ENCODE data around the gene TMEM273. TPM values are rescaled to one million over a fixed set of nuclear protein-coding genes. Genes with fewer than 3 reads are reported as not detected.

The TMEM273 gene
- polyA plus RNA-seq, 1 donor (not counting 4 experiments of a cell fraction or from before 2014, with no cell fraction given), result not detected

GRCh38 chr10:49179699-49180443, 8.3 kb downstream of the TMEM273 start:
- FAIRE-seq, result no peak
- H3K27me3 ChIP-seq (ENCODE audit: control insufficient read depth, extremely low read depth, insufficient read depth, low read length), result peaks cover 4% of the 10 kb centered on the region
- H4K20me1 ChIP-seq (ENCODE audit: control insufficient read depth, extremely low read depth, insufficient read depth, low read length), result no peaks in the 10 kb centered on the region
- H3K9ac ChIP-seq (ENCODE audit: control insufficient read depth, extremely low read depth, insufficient read depth, low read length), result no peak overlapping the region
- no peaks in the 10 kb centered on the region for H3K9me3 ChIP-seq (ENCODE audit: control insufficient read depth, low read depth, low read length)
- no peaks in the 10 kb centered on the region for H3K9me1 ChIP-seq (ENCODE audit: control insufficient read depth, extremely low read depth, insufficient read depth, low read length)
- H3K4me2 ChIP-seq (ENCODE audit: control insufficient read depth, extremely low read depth, insufficient read depth, low read depth, low read length), result no peak overlapping the region
- no peak overlapping the region for H2AFZ ChIP-seq (ENCODE audit: control insufficient read depth, low read length)
- no peaks in the 10 kb centered on the region for H3K79me2 ChIP-seq (ENCODE audit: control insufficient read depth, insufficient read depth, low read length)
- DNase-seq (ENCODE audit: low read depth, low spot score), result no peak
- peaks cover 6% of the 10 kb centered on the region for H3K4me1 ChIP-seq (ENCODE audit: control insufficient read depth, extremely low read depth, insufficient read depth, low read length)
- H3K27ac ChIP-seq (ENCODE audit: control insufficient read depth, insufficient read depth, low read length), result no peak overlapping the region
- H3K36me3 ChIP-seq (ENCODE audit: control insufficient read depth in 2 of 2, extremely low read depth in 1 of 2, insufficient read depth in 2 of 2, low read length in 2 of 2), result no peaks in the 10 kb centered on the region
- dilution Hi-C loops (cut with MboI; ENCODE audit: extremely low pct_ligation_motif_present, low sequenced_read_pairs), result no loop called here
- TF ChIP-seq EZH2 (IDR thresholded peaks at IDR 0.05; ENCODE audit: low read length) (no peak), CTCF (optimal IDR thresholded peaks at IDR 0.05 in 1 of 3, IDR thresholded peaks at IDR 0.05 in 1 of 3, conservative IDR thresholded peaks at IDR 0.05 in 1 of 3; ENCODE audit: extremely low read depth in 1 of 3, insufficient read depth in 2 of 3, low read length in 3 of 3) (no peak)
- H3K4me3 ChIP-seq (ENCODE audit: control insufficient read depth in 2 of 3, extremely low read depth in 1 of 3, insufficient read depth in 2 of 3, low read depth in 1 of 3, low read length in 3 of 3), result no peak overlapping the region

GRCh38 chr10:49178489-49179471, 9.4 kb downstream of the TMEM273 start:
- dilution Hi-C loops (cut with MboI; ENCODE audit: extremely low pct_ligation_motif_present, low sequenced_read_pairs), result no loop called here
- Histone ChIP-seq H3K4me2 (ENCODE audit: control insufficient read depth, extremely low read depth, insufficient read depth, low read depth, low read length) (no peak overlapping the region), H3K36me3 (ENCODE audit: control insufficient read depth in 2 of 2, extremely low read depth in 1 of 2, insufficient read depth in 2 of 2, low read length in 2 of 2) (no peaks in the 10 kb centered on the region), H3K27ac (ENCODE audit: control insufficient read depth, insufficient read depth, low read length) (no peak overlapping the region), H2AFZ (ENCODE audit: control insufficient read depth, low read length) (no peak overlapping the region), H3K79me2 (ENCODE audit: control insufficient read depth, insufficient read depth, low read length) (no peaks in the 10 kb centered on the region), H3K9me3 (ENCODE audit: control insufficient read depth, low read depth, low read length) (no peaks in the 10 kb centered on the region), H4K20me1 (ENCODE audit: control insufficient read depth, extremely low read depth, insufficient read depth, low read length) (no peaks in the 10 kb centered on the region), H3K9me1 (ENCODE audit: control insufficient read depth, extremely low read depth, insufficient read depth, low read length) (no peaks in the 10 kb centered on the region), H3K4me3 (ENCODE audit: control insufficient read depth in 2 of 3, extremely low read depth in 1 of 3, insufficient read depth in 2 of 3, low read depth in 1 of 3, low read length in 3 of 3) (no peak overlapping the region), H3K9ac (ENCODE audit: control insufficient read depth, extremely low read depth, insufficient read depth, low read length) (no peak overlapping the region), H3K4me1 (ENCODE audit: control insufficient read depth, extremely low read depth, insufficient read depth, low read length) (peaks cover 6% of the 10 kb centered on the region), H3K27me3 (ENCODE audit: control insufficient read depth, extremely low read depth, insufficient read depth, low read length) (peaks cover 4% of the 10 kb centered on the region)
- DNase-seq (ENCODE audit: low read depth, low spot score) (no peak), FAIRE-seq (no peak)
- TF ChIP-seq CTCF (optimal IDR thresholded peaks at IDR 0.05 in 1 of 3, IDR thresholded peaks at IDR 0.05 in 1 of 3, conservative IDR thresholded peaks at IDR 0.05 in 1 of 3; ENCODE audit: extremely low read depth in 1 of 3, insufficient read depth in 2 of 3, low read length in 3 of 3) (no peak), EZH2 (IDR thresholded peaks at IDR 0.05; ENCODE audit: low read length) (no peak)

Measured in keratinocyte (primary cell).